ENCODE data around the gene WDR4. TPM values are rescaled to one million over a fixed set of nuclear protein-coding genes. Genes with fewer than 3 reads are reported as not detected.

Gene WDR4
- total and polyA plus RNA-seq, 9 of the 15 experiments (the other 6 are each of a cell fraction or from before 2014, with no cell fraction given), result 5.4 to 95.4 (median 32.1) TPM

- TF ChIP-seq FOS (IDR thresholded peaks at IDR 0.05; ENCODE audit: extremely low read depth, insufficient read length) (no peak), PML (IDR thresholded peaks at IDR 0.05; ENCODE audit: low read length) (no peak), ATF2 (CRISPR knock-in tag; IDR thresholded peaks at IDR 0.05) (no peak), ZMIZ1 (IDR thresholded peaks at IDR 0.05; ENCODE audit: low read depth in 2 of 2, low read length in 2 of 2) (no peak), MLX (CRISPR knock-in tag; conservative IDR thresholded peaks at IDR 0.05) (no peak), ZC3H4 (CRISPR knock-in tag; IDR thresholded peaks at IDR 0.05; ENCODE audit: borderline replicate concordance) (no peak), KDM4B (IDR thresholded peaks at IDR 0.05; ENCODE audit: borderline replicate concordance in 2 of 2, low read depth in 1 of 2) (peak in 1 of 2 experiments; percentile 42; a peak in 1 of 4 replicates), ZNF512 (tag; IDR thresholded peaks at IDR 0.05) (no peak), KHSRP (IDR thresholded peaks at IDR 0.05) (peak; percentile 59; the same call in 1 of the 2 replicates), NFE2L1 (tag; IDR thresholded peaks at IDR 0.05; ENCODE audit: borderline replicate concordance, low read depth) (no peak), MCM5 (IDR thresholded peaks at IDR 0.05; ENCODE audit: low read depth) (0 out of 2 replicates have a peak, but pooled peaks have one; percentile 87), FIP1L1 (IDR thresholded peaks at IDR 0.05; ENCODE audit: low read depth, low read length, poor library complexity, severe bottlenecking) (no peak), HDAC2 (IDR thresholded peaks at IDR 0.05) (peak; percentile 89), HMG20A (CRISPR knock-in tag; conservative IDR thresholded peaks at IDR 0.05) (no peak), TRIM25 (IDR thresholded peaks at IDR 0.05; ENCODE audit: borderline replicate concordance) (peak; percentile 98), IRF9 (tag; IDR thresholded peaks at IDR 0.05) (no peak)
Measured at GRCh38 chr21:42923553-42924432, 44.5 kb upstream of the WDR4 start (continued).
